ENCODE data around the gene AHNAK2. TPM values are rescaled to one million over a fixed set of nuclear protein-coding genes. Genes with fewer than 3 reads are reported as not detected.

Gene AHNAK2
- total RNA-seq, 1 experiment from 2014 or later = 223 TPM

DNA sequence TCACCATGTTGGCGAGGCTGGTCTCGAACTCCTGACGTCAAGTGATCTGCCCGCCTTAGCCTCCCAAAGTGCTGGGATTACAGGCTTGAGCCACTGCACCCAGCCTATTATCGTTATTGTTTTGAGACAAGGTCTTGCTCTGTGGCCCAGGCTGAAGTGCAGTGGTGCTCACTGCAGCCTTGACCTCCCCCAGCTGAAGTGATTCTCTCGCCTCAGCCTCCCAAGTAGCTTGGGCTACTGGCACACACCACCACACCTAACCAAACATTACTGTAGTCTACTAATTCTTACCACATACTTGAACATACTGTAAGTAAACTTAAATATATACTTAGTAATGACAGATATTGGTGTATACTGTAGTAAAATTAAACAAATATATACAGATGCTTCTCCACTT is 47.3 kb upstream of the AHNAK2 start:
- intact Hi-C loops (cut with micrococcal nuclease; ENCODE audit: unreplicated experiment) = no loop called here
- peaks cover 1% of the 10 kb centered on the region; the same call in 1 of the 2 replicates for H3K36me3 ChIP-seq (ENCODE audit: control insufficient read depth, insufficient read depth, low read length)
- no peak overlapping the region for H3K4me3 ChIP-seq (ENCODE audit: low read depth in 2 of 2, low read length in 2 of 2)
- H3K27ac ChIP-seq (ENCODE audit: low read length) = peak overlapping the region; percentile 46
- POLR2A ChIA-PET = no interaction called here
- TF ChIP-seq SIN3A (IDR thresholded peaks at IDR 0.05; ENCODE audit: borderline replicate concordance, insufficient read depth, low read depth, low read length) (no peak), POLR2AphosphoS5 (IDR thresholded peaks at IDR 0.05; ENCODE audit: low read depth, low read length) (no peak)
- TF ChIP-seq, protein P1, sequence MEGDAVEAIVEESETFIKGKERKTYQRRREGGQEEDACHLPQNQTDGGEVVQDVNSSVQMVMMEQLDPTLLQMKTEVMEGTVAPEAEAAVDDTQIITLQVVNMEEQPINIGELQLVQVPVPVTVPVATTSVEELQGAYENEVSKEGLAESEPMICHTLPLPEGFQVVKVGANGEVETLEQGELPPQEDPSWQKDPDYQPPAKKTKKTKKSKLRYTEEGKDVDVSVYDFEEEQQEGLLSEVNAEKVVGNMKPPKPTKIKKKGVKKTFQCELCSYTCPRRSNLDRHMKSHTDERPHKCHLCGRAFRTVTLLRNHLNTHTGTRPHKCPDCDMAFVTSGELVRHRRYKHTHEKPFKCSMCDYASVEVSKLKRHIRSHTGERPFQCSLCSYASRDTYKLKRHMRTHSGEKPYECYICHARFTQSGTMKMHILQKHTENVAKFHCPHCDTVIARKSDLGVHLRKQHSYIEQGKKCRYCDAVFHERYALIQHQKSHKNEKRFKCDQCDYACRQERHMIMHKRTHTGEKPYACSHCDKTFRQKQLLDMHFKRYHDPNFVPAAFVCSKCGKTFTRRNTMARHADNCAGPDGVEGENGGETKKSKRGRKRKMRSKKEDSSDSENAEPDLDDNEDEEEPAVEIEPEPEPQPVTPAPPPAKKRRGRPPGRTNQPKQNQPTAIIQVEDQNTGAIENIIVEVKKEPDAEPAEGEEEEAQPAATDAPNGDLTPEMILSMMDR (IDR thresholded peaks at IDR 0.05) = no peak
- TF ChIP-seq, protein P2, sequence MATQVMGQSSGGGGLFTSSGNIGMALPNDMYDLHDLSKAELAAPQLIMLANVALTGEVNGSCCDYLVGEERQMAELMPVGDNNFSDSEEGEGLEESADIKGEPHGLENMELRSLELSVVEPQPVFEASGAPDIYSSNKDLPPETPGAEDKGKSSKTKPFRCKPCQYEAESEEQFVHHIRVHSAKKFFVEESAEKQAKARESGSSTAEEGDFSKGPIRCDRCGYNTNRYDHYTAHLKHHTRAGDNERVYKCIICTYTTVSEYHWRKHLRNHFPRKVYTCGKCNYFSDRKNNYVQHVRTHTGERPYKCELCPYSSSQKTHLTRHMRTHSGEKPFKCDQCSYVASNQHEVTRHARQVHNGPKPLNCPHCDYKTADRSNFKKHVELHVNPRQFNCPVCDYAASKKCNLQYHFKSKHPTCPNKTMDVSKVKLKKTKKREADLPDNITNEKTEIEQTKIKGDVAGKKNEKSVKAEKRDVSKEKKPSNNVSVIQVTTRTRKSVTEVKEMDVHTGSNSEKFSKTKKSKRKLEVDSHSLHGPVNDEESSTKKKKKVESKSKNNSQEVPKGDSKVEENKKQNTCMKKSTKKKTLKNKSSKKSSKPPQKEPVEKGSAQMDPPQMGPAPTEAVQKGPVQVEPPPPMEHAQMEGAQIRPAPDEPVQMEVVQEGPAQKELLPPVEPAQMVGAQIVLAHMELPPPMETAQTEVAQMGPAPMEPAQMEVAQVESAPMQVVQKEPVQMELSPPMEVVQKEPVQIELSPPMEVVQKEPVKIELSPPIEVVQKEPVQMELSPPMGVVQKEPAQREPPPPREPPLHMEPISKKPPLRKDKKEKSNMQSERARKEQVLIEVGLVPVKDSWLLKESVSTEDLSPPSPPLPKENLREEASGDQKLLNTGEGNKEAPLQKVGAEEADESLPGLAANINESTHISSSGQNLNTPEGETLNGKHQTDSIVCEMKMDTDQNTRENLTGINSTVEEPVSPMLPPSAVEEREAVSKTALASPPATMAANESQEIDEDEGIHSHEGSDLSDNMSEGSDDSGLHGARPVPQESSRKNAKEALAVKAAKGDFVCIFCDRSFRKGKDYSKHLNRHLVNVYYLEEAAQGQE (IDR thresholded peaks at IDR 0.05; ENCODE audit: insufficient read depth in 1 of 2, low read depth in 2 of 2, low read length in 1 of 2) = no peak
- CTCF ChIA-PET = no interaction called here
- DNase-seq (ENCODE audit: low read depth, low spot score) (no peak), ATAC-seq (no peak)
- H3K9me3 ChIP-seq (ENCODE audit: control insufficient read depth, insufficient read depth, low read depth, low read length) = no peaks in the 10 kb centered on the region
- in situ Hi-C loops (cut with HindIII; ENCODE audit: low pct_unique_long_range_greater_than_20kb, low sequenced_read_pairs) = no loop called here
- peaks cover 32% of the 10 kb centered on the region for H3K4me1 ChIP-seq (ENCODE audit: control insufficient read depth, insufficient read depth, low read length)
- H3K27me3 ChIP-seq (ENCODE audit: control insufficient read depth, insufficient read depth, low read length) = no peaks in the 10 kb centered on the region
- BruUV-seq (replicated peaks) = no TSS peak

DNA sequence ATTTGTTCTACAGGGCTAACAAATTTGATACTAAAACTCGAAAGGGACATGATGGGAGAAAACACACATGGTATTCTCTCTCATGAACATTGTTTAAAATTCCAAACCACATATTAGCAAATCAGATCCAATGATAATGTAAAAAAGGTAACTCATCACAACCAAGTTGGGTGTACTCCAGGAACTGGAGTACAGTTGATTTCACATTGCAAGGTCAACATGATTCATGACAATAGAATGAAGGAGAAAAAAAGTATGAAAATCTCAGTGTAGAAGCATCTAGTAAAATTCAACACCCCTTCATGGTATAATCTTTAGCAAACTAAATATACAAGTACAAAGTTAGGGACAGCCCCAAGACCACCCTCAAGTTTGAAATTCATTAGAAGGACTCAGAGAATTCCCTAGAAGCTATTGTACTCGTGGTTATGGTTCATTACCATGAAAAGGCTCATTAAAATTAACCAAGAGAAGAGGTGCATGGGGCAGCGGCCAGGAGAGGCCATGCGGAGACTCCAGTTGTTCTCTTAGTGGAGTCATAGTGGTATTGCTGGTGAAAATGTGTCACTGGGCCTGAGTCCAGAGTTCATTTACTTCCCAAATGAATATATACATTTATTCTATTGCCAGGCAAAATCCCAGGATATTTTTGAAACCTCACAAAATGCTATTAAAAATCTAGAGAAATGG is 45.8 kb upstream of the AHNAK2 start:
- Histone ChIP-seq H3K9me3 (ENCODE audit: control insufficient read depth, insufficient read depth, low read depth, low read length) (no peaks in the 10 kb centered on the region), H3K4me3 (ENCODE audit: low read depth in 2 of 2, low read length in 2 of 2) (peak overlapping the region in 1 of 2 experiments; percentile 40; a peak in 2 of 4 replicates), H3K27ac (ENCODE audit: low read length) (peak overlapping the region; percentile 99), H3K4me1 (ENCODE audit: control insufficient read depth, insufficient read depth, low read length) (peaks cover 32% of the 10 kb centered on the region), H3K27me3 (ENCODE audit: control insufficient read depth, insufficient read depth, low read length) (no peaks in the 10 kb centered on the region), H3K36me3 (ENCODE audit: control insufficient read depth, insufficient read depth, low read length) (peaks cover 7% of the 10 kb centered on the region; the same call in 1 of the 2 replicates)
- ChIA-PET CTCF (interaction anchor here (0.9 kb wide), 1 partner anchor 14 kb away, joined by 3 read pairs; no protein-coding TSS in a partner anchor), POLR2A (interaction anchor here (1.0 kb wide), 1 partner anchor 21 kb away, joined by 5 read pairs; no protein-coding TSS in a partner anchor)
- no peak for ATAC-seq
- in situ Hi-C loops (cut with HindIII; ENCODE audit: low pct_unique_long_range_greater_than_20kb, low sequenced_read_pairs) = no loop called here
- intact Hi-C loops (cut with micrococcal nuclease; ENCODE audit: unreplicated experiment) = no loop called here
- DNase-seq (ENCODE audit: low read depth, low spot score) = peak; percentile 79
- TF ChIP-seq, protein P2 (IDR thresholded peaks at IDR 0.05; ENCODE audit: insufficient read depth in 1 of 2, low read depth in 2 of 2, low read length in 1 of 2) = no peak
- no TSS peak for BruUV-seq (replicated peaks)
